PFSK-1 (cell line): ENCODE measurements around the gene PPP1R12B.

Source experiments
- FOXP2 ChIP-seq: optimal IDR thresholded peaks from 2 replicates; pipeline ENCODE3; 2011; ENCODE audit warnings: borderline replicate concordance, control low read depth, inconsistent platforms; ENCODE audit not compliant: insufficient read depth; ENCODE audit errors: extremely low read length, extremely low read depth
- REST ChIP-seq, 2 experiments: IDR thresholded peaks; 2 replicates each; pipeline versions ENCODE4 v1.6.1 to v1.8.0; 2011 to 2012; ENCODE audit warnings: low read depth in 2 of 2, low read length in 2 of 2, control low read depth in 1 of 2, inconsistent platforms in 1 of 2, mild to moderate bottlenecking in 1 of 2, moderate library complexity in 1 of 2; ENCODE audit not compliant: insufficient read depth in 1 of 2
- SIN3A ChIP-seq: IDR thresholded peaks from 2 replicates; pipeline ENCODE4 v1.6.1; 2012; ENCODE audit warnings: mild to moderate bottlenecking, low read length, moderate library complexity, borderline replicate concordance; ENCODE audit not compliant: insufficient read depth

- TF ChIP-seq FOXP2 = no peak
- TF ChIP-seq REST (IDR thresholded peaks at IDR 0.05; ENCODE audit: insufficient read depth in 1 of 2, low read depth in 2 of 2, low read length in 2 of 2) = no peak
- TF ChIP-seq SIN3A = no peak
These were observed 57.4 kb downstream of the PPP1R12B start for GRCh38 chr1:202405928-202406327.
